ENCODE measurements around the gene SP1.
A peak's percentile ranks its signal among the peaks of the same experiment; 100 is the strongest.

SP1 gene

DNA sequence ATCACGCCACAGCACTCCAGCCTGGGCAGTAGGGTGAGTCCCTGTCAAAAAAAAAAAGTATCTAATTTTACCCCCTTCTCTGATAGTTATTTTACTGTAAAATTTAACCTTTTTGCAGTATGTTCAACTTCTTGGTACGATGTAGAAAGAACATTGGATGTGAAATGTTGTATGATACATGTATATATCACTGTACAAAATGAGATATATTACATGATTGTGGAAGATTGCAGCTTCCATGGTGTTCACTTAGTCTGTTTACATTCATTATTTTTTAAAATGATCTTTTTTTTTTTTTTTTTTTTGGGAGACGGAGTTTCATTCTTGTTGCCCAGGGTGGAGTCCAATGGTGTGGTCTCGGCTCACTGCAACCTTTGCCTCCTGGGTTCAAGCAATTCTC lies 9.0 kb downstream of the SP1 start:
- CTCF ChIA-PET, result interaction anchor here (0.7 to 2.1 kb wide), 7 partner anchors 8 to 1133 kb away, joined by 3 to 13 read pairs (median 7); no protein-coding TSS in a partner anchor
- H3K27ac ChIP-seq (ENCODE audit: extremely low read depth, low read depth, low read length), result 0 out of 2 replicates have a peak overlapping the region, but pooled peaks have one; percentile 34
- POLR2A ChIA-PET, result interaction anchor here (0.6 to 1.8 kb wide), 4 partner anchors 9 to 64 kb away, joined by 3 to 9 read pairs (median 4); partner anchors contain the start of gene SP1
- H3K4me3 ChIP-seq (ENCODE audit: low read depth, low read length), result no peak overlapping the region
- no peaks in the 10 kb centered on the region for H3K9me3 ChIP-seq (ENCODE audit: control insufficient read depth, insufficient read depth, low read depth, low read length)
- H3K4me1 ChIP-seq (ENCODE audit: control insufficient read depth, insufficient read depth, low read length), result peaks cover 18% of the 10 kb centered on the region
- no peak for TF ChIP-seq TRIM28 (IDR thresholded peaks at IDR 0.05; ENCODE audit: borderline replicate concordance, low read length)
- no peak for TF ChIP-seq ZNF221 (tag by site-specific recombination; IDR thresholded peaks at IDR 0.05; ENCODE audit: borderline replicate concordance)
- no peak for TF ChIP-seq ZNF354C (tag by site-specific recombination; IDR thresholded peaks at IDR 0.05; ENCODE audit: borderline replicate concordance, low read depth)
- TF ChIP-seq, protein P1, sequence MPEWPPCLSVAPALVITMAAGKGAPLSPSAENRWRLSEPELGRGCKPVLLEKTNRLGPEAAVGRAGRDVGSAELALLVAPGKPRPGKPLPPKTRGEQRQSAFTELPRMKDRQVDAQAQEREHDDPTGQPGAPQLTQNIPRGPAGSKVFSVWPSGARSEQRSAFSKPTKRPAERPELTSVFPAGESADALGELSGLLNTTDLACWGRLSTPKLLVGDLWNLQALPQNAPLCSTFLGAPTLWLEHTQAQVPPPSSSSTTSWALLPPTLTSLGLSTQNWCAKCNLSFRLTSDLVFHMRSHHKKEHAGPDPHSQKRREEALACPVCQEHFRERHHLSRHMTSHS (tag by site-specific recombination; IDR thresholded peaks at IDR 0.05), result no peak
- peak; percentile 90 for TF ChIP-seq ZNF664 (tag by site-specific recombination; IDR thresholded peaks at IDR 0.05)
- TF ChIP-seq, protein P2, sequence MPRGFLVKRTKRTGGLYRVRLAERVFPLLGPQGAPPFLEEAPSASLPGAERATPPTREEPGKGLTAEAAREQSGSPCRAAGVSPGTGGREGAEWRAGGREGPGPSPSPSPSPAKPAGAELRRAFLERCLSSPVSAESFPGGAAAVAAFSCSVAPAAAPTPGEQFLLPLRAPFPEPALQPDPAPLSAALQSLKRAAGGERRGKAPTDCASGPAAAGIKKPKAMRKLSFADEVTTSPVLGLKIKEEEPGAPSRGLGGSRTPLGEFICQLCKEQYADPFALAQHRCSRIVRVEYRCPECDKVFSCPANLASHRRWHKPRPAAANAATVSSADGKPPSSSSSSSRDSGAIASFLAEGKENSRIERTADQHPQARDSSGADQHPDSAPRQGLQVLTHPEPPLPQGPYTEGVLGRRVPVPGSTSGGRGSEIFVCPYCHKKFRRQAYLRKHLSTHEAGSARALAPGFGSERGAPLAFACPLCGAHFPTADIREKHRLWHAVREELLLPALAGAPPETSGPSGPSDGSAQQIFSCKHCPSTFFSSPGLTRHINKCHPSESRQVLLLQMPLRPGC (tag by site-specific recombination; IDR thresholded peaks at IDR 0.05), result no peak
- H3K36me3 ChIP-seq (ENCODE audit: control insufficient read depth in 2 of 2, insufficient read depth in 1 of 2, low read length in 2 of 2), result peaks cover 19 to 39% of the 10 kb centered on the region in 2 experiments

DNA sequence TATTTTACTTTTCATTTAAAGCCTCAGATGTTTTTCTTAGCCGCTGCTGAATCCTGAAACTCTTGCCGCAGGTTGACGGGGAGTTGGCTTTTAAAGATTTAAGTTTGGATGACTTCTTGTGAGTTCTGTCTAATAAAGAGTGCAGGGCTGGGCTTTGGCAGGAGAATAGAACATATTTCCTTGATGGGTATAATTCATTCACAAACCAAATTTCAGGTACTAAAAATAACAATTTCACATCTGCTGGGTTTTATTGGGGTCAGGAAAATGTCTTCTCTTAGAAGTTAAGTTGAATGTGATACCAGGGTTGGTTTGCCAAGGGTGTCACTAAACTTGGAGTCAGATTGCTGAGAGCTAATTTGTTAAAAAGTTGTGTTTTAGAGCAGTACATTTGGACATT lies 9.7 kb downstream of the SP1 start:
- H3K27ac ChIP-seq (ENCODE audit: extremely low read depth, low read depth, low read length), result no peak overlapping the region
- CTCF ChIA-PET, result interaction anchor here (0.5 to 2.1 kb wide), 4 partner anchors 30 to 111 kb away, joined by 3 to 13 read pairs (median 7); no protein-coding TSS in a partner anchor
- no peak overlapping the region for H3K4me3 ChIP-seq (ENCODE audit: low read depth, low read length)
- no peak for TF ChIP-seq ZNF391 (tag by site-specific recombination; IDR thresholded peaks at IDR 0.05; ENCODE audit: borderline replicate concordance, low read depth)
- TF ChIP-seq ZNF654 (tag by site-specific recombination; IDR thresholded peaks at IDR 0.05; ENCODE audit: low read depth), result 0 out of 2 replicates have a peak, but pooled peaks have one; percentile 1
- TF ChIP-seq, protein P3, sequence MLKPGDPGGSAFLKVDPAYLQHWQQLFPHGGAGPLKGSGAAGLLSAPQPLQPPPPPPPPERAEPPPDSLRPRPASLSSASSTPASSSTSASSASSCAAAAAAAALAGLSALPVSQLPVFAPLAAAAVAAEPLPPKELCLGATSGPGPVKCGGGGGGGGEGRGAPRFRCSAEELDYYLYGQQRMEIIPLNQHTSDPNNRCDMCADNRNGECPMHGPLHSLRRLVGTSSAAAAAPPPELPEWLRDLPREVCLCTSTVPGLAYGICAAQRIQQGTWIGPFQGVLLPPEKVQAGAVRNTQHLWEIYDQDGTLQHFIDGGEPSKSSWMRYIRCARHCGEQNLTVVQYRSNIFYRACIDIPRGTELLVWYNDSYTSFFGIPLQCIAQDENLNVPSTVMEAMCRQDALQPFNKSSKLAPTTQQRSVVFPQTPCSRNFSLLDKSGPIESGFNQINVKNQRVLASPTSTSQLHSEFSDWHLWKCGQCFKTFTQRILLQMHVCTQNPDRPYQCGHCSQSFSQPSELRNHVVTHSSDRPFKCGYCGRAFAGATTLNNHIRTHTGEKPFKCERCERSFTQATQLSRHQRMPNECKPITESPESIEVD (tag by site-specific recombination; IDR thresholded peaks at IDR 0.05), result peak; percentile 95
- no peak for TF ChIP-seq ZNF404 (tag by site-specific recombination; IDR thresholded peaks at IDR 0.05)
- TF ChIP-seq SCRT2 (tag by site-specific recombination; IDR thresholded peaks at IDR 0.05), result no peak
- TF ChIP-seq ZNF335 (tag by site-specific recombination; conservative IDR thresholded peaks at IDR 0.05), result no peak
- TF ChIP-seq ZNF530 (tag by site-specific recombination; IDR thresholded peaks at IDR 0.05; ENCODE audit: low read depth), result no peak
- POLR2A ChIA-PET, result no interaction called here
- no peaks in the 10 kb centered on the region for H3K9me3 ChIP-seq (ENCODE audit: control insufficient read depth, insufficient read depth, low read depth, low read length)
- peaks cover 18% of the 10 kb centered on the region for H3K4me1 ChIP-seq (ENCODE audit: control insufficient read depth, insufficient read depth, low read length)
- H3K36me3 ChIP-seq (ENCODE audit: control insufficient read depth in 2 of 2, insufficient read depth in 1 of 2, low read length in 2 of 2), result peaks cover 14 to 34% of the 10 kb centered on the region in 2 experiments

DNA sequence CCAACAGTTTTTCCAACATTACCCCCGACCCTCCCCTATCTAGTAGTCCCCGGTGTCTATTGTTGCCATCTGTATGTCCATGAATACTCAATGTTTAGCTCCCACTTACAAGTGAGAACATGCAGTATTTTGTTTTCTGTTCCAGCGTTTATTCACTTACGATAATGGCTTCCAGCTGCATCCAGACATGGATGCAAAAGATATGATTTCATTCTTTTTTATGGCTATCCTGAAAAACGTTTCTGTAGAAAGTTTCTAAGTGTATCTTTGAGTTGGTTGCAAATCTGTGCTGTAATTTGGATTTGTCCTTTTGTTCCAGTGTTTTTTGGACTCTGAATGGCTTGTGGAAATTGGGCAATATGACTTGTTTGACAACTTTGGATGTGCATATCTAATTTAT lies 11.7 kb downstream of the SP1 start:
- Histone ChIP-seq H3K36me3 (ENCODE audit: control insufficient read depth in 2 of 2, insufficient read depth in 1 of 2, low read length in 2 of 2) (peaks cover 8 to 28% of the 10 kb centered on the region in 2 experiments), H3K4me1 (ENCODE audit: control insufficient read depth, insufficient read depth, low read length) (peaks cover 18% of the 10 kb centered on the region), H3K4me3 (ENCODE audit: low read depth, low read length) (no peak overlapping the region), H3K9me3 (ENCODE audit: control insufficient read depth, insufficient read depth, low read depth, low read length) (no peaks in the 10 kb centered on the region), H3K27ac (ENCODE audit: extremely low read depth, low read depth, low read length) (peak overlapping the region; percentile 51; the same call in 1 of the 2 replicates)
- POLR2A ChIA-PET, result interaction anchor here (0.6 to 0.7 kb wide), 2 partner anchors 72 to 90 kb away, joined by 5 to 6 read pairs; no protein-coding TSS in a partner anchor
- TF ChIP-seq ZNF529 (tag by site-specific recombination; IDR thresholded peaks at IDR 0.05; ENCODE audit: insufficient replicate concordance), result no peak
- TF ChIP-seq, protein P4, sequence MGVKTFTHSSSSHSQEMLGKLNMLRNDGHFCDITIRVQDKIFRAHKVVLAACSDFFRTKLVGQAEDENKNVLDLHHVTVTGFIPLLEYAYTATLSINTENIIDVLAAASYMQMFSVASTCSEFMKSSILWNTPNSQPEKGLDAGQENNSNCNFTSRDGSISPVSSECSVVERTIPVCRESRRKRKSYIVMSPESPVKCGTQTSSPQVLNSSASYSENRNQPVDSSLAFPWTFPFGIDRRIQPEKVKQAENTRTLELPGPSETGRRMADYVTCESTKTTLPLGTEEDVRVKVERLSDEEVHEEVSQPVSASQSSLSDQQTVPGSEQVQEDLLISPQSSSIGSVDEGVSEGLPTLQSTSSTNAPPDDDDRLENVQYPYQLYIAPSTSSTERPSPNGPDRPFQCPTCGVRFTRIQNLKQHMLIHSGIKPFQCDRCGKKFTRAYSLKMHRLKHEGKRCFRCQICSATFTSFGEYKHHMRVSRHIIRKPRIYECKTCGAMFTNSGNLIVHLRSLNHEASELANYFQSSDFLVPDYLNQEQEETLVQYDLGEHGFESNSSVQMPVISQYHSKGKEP (tag by site-specific recombination; IDR thresholded peaks at IDR 0.05), result peak; percentile 17; the same call in 1 of the 2 replicates
- TF ChIP-seq ZEB2 (tag by site-specific recombination; IDR thresholded peaks at IDR 0.05), result peak; percentile 46; the same call in 1 of the 2 replicates
- no peak for TF ChIP-seq FEZF1 (tag by site-specific recombination; IDR thresholded peaks at IDR 0.05)
- no peak for TF ChIP-seq ZNF292 (tag by site-specific recombination; IDR thresholded peaks at IDR 0.05; ENCODE audit: borderline replicate concordance, low read depth)
- TF ChIP-seq ZNF184 (tag by site-specific recombination; IDR thresholded peaks at IDR 0.05), result 0 out of 2 replicates have a peak, but pooled peaks have one; percentile 5
- TF ChIP-seq ZNF664 (tag by site-specific recombination; IDR thresholded peaks at IDR 0.05), result 0 out of 2 replicates have a peak, but pooled peaks have one; percentile 10
- 0 out of 2 replicates have a peak, but pooled peaks have one; percentile 1 for TF ChIP-seq ZXDB (tag by site-specific recombination; IDR thresholded peaks at IDR 0.05)
- TF ChIP-seq, protein P5, sequence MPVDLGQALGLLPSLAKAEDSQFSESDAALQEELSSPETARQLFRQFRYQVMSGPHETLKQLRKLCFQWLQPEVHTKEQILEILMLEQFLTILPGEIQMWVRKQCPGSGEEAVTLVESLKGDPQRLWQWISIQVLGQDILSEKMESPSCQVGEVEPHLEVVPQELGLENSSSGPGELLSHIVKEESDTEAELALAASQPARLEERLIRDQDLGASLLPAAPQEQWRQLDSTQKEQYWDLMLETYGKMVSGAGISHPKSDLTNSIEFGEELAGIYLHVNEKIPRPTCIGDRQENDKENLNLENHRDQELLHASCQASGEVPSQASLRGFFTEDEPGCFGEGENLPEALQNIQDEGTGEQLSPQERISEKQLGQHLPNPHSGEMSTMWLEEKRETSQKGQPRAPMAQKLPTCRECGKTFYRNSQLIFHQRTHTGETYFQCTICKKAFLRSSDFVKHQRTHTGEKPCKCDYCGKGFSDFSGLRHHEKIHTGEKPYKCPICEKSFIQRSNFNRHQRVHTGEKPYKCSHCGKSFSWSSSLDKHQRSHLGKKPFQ (tag by site-specific recombination; IDR thresholded peaks at IDR 0.05), result peak; percentile 37; the same call in 1 of the 2 replicates
- TF ChIP-seq, protein P3 (tag by site-specific recombination; IDR thresholded peaks at IDR 0.05), result peak; percentile 93
- CTCF ChIA-PET, result no interaction called here

All from HEK293 (cell line).